HG02884 (cell line): ENCODE data around the gene LOXHD1.

ENCODE experiments used
- ATAC-seq: cut with Tn5 transposase; IDR thresholded peaks from one replicate; pipeline ENCODE4 v1.9.1; 2021; ENCODE audit warnings: mild to moderate bottlenecking, moderate library complexity; ENCODE audit not compliant: unreplicated experiment

The LOXHD1 gene

DNA sequence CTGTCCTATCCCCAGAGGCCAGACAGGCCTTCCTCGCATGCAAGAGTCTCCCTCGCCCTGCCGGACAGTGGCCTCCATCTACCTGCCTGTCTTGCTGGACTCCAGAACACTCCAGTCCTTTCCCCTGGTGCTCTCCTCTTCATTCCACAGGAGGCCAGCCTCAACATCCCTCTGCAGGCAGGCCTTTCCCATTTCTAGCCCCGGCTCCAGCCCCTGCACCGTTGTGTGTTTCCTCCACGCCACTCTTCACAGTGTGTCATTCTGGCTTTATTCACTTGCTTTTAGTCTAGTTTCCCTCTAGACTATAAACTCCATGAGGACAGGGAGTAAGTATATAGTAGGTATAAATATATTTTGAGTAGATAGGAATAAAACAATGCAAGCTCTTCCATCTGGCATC, 81.2 kb downstream of the LOXHD1 start:
- ATAC-seq, result no peak

DNA sequence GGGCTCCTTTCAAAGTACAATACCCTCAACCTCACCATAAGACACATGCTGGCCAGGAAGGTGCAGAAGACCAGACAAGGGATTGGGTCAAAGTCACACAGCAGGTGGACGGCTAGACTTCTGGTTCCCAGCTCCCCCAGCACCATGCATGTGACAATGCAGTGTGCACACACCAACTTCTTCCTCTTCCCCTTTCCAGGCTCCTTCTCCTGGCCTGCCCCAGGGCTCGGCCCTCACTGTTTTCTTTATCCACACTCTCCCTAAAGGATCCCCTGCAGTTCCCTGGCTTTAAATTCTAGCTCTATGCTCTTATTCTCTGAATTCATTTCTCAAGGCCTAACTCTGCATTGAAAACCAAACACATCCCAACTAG, 82.3 kb downstream of the LOXHD1 start:
- ATAC-seq, result no peak

DNA sequence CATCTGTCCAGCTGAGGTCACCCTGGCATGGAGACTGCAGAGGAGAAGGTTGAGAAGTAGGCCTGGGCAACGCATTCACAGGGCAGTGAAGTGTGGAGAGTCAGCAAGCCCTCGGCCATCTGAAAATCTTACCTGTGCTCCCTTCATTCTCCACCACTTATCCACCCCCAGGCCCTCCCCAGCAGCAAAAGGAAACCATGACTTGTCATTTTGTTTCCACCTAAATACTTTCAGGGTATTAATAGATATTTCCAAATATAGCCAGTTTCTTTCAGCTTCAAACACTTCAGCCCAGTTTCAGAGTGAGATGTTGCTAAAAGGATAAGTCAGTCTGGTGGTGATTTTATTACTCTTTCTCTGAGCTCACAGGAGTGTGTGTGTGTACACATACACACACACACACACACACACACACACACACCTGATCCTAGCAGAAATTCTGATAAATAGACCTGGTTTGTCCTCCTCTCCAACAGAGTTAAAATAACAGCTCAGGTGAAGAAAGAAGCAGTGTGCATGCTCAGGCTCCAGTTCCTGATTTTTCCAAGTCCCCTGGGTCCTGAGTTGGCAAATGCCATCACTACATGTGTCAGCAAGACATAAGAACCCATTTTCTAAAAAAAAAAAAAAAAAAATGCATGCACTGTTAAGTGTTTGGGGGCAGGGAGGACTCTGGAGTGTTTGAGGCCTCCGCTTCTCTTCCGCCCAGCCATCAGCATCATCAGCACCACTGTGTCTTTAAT, 82.8 kb downstream of the LOXHD1 start:
- ATAC-seq, result peak; percentile 85

DNA sequence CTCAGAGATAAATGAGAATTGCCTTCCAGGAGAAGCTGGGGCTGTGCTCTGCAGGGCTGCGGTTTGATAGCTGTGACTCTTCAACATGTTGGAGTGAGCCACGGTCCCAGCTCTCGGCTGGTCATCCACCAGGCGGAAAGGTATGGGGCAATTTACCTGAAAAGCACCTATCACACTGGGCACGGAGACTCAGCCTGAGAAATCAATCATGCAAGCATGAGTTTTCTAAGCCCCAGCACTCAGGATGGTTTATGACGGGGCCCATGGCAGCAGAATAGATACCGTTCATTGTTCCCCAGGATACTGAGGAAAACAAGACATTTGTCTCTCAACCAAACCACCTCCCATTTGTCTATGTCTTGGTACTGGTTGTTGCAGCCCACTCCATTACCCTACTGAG, 83.9 kb downstream of the LOXHD1 start:
- no peak for ATAC-seq

DNA sequence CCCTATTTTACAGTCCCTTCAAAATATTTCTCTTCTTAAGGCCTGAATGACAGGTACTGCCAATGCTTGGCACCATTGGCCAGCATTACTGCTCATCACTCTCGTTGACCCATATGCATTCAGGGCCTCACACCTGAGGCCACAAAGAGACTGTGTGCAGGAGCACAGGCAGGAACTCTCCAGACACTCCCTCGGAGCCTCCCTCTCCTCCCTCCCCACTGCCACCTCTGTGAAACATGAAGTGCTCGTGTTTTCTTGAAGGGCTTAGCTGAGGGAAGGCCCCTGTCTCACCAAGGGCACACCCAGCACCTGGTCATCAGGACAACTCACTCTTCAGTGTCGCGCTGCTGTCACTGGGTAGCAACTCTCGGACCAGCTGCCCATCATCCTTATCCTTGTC, 85.3 kb downstream of the LOXHD1 start:
- no peak for ATAC-seq

DNA sequence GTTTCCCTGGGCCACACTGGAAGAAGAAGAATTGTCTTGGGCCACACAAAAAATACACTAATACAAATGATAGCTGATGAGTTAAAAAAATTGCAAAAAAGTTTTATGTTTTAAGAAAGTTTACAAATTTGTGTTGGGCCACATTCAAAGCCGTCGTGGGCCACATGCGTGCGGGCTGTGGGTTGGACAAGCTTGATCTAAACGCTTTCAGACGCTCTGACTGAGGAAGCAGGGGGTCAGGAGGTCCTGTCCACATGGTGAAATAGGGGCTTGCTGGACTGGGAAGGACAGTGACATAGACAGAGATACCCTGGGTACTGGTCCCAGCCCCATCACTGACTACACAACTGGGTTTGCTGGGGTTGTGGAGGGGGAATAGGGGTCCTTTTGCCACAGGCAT, 86.4 kb downstream of the LOXHD1 start:
- ATAC-seq, result no peak

DNA sequence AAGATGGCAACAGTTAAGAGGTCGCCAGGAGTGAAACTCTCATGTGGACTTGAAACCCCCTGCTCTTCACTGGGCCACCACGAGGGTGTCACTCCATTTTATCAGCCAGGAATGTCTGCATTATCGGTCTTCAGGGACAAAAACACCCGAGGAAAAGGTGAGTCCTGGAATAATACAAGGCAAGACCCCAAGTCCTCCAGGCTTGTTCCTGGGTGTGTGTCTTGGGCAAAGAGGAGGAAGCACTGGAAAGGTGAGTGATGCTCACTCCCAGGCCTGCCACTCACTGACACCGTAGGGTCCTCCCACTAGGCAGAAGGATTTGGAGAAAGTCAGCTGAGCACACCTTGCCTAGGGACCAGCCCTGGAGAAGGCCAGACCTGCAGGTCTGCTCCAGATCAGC, 86.9 kb downstream of the LOXHD1 start:
- no peak for ATAC-seq

DNA sequence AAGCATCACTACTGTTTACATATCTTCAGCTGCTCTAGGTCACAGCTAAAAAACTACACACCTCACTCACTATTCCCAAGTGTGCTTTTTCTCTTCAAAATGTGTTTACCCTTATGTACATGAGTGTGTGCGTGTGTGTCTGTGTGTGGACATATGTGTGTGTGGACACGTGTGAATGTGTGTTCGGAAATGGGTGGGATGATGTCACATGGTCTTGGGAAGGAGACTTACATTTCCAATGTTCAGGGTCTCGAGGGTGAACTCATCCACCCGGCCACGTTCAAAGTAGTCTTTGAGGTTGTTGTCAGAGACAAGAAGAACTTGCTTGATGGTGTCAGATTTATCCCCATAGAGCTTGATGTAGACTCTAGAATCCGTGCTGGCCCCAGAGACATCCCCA, 87.8 kb downstream of the LOXHD1 start:
- no peak for ATAC-seq

DNA sequence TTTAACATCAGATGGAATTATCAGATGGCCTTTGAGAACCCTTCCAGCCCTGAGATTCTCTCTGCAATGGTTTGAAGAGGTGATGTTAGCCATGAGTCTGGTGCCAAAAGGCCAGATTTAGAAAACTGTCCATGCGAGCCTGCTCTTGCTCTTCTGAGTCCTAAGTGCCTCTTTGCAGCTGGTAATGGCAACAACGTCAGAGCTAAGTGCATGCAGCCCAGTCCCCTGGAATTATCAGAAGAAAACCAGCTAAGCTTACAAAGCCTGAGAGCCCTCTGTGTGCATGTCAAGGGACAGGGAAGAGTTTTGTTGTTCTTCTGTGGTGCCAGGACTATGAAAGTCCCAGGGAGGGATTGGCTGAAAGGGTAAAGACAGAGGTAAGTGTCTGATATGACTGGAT, 89.8 kb downstream of the LOXHD1 start:
- ATAC-seq, result no peak

DNA sequence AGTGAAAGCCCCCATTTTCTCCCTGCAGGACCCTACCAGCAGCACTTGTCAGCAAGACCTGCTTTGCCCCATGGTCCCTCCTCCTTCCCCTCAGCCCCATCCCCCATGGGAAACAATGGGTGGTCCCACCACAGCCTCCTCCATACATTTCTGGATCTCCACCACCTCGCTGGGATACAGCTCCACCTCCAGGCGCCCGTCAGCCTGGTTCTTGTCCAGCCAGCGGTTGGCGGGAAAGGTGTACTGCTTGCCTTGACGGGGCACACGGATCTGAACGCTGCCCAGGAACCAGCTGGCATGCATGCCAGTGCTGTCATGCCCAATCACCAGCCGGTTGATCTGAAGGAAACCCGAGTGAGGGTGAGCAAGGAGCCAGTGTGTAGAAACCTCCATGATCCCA, 90.9 kb downstream of the LOXHD1 start:
- ATAC-seq, result no peak

DNA sequence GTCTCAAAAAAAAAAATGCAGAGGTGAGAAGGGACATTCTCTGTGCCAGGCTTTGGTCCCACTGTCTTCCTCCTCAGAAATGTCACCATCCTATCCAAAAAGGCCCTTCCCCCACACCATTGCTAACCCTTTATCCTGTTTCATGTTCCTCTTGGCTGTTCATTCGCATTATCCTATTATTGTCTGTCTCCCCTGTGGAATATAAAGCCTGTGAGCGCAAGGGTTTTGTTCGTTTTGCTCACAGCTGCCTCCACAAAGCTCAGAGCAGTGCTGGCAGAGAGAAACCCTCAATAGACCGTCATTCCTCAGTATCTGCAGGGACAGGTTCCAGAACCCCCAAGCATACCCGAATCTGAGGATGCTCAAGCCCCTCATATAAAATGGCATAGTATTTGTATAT, 91.8 kb downstream of the LOXHD1 start:
- no peak for ATAC-seq

DNA sequence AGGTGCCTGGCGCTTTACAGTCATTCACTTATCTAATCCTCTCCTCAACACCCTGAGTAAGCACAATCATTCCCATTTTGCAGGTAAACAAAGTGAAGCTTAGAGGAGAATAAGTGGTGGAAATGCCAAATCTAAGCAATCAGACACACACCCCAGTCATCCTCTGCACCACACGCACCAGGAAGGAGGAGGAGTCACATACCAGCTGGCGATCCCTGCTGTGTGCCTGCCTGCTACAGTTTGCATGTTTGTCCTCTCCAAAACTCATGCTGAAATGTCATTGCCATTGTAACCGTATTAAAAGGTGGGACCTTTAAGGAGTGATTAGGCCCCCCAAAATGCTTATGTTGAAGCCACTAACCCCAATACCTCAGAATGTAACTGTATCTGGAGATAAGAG, 93.7 kb downstream of the LOXHD1 start:
- no peak for ATAC-seq

DNA sequence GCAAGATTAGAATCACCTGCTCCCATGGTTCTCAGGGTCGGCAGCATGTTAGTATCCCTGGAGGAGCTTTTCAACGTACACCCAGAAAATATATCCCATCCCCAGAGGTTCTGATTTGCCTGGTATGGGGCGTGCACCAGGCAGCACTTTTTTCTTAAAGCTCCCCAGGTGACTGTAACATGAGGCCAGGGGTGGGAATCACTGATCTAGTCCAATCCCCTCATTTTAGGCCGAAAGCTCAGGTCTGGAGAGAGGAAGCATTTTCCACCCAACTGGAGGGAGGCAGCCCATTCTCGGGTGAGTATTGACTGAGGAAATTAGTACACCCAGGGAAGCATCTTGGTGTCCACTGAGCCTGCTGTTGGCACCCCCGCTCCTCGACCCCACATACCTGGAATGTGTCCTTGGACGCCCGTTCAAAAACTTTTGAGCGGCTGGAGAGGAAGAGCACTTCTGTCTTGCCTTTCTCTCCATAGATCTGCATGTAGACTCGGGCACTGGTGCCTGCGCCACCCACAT, 94.3 kb downstream of the LOXHD1 start:
- no peak for ATAC-seq

DNA sequence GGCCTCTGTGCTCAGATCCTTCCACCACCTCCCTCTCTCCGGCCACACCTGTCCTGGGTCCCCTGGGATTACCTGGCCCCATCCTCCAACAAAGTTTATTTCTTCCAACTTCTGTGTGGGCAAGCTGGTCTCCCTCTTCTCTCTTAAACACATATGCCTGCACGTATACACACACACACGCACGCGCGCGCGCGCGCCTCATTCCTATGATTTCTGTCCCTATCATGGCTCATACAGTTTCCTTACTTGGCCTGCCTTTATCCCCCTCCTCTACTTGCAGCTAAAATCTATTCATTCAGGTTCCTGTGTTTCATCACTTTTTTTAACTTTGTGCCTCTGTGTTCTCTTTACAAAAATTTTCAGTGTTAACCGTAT, 96.4 kb downstream of the LOXHD1 start:
- ATAC-seq, result no peak

DNA sequence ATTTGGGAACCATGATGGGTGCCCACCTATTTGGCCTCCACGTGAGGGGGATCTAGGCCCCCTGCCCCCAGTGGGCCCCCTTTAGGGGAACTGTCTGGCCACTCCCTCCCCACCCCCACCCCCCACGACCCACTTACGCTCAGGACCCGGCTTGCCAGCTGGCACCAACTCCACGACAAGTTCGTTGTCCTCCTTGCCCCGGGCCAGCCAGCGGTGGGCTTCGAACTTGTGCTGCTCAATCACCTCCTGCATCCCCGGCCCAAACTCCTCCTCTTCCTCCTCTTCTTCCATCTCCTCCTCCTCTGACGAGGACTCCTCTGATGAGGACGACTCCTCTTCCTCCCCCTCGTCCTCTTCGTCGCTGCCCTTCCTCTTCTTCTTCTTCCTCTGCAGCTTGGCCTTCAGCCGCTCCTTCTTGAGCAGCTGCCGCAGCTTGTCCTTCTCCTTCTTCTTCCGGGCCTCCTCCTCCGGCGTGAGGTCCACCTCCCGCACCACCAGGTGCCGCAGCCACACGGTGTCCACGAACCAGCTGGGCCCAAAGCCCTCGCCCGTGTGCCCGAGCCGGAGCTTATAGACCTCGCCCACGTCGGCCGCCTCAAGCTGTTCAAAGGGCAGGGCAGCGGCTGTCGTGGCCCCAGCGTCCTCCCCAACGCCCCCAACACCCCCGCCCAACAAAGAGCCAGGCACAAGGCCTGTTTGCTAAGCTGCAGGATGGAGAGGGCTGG, 96.9 kb downstream of the LOXHD1 start:
- ATAC-seq, result no peak

DNA sequence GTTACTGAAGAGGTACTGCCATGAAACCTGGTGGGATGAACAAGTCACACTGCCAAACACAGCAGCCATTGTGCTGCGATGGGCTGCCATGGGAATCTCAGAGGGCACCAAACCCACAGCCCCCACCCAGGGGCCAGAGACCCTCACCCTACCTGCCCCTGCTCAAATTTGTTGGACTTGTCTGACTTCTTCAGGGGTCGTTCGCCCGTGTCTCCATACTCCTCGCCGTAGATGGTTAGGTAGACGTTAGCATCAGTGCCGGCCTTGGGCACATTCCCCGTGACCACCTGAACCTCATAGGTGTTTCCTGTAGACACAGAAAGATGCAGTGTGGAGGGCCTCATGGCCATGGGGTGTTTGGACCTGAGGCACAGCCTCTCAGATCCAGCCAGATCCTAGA, 97.7 kb downstream of the LOXHD1 start:
- ATAC-seq, result no peak

DNA sequence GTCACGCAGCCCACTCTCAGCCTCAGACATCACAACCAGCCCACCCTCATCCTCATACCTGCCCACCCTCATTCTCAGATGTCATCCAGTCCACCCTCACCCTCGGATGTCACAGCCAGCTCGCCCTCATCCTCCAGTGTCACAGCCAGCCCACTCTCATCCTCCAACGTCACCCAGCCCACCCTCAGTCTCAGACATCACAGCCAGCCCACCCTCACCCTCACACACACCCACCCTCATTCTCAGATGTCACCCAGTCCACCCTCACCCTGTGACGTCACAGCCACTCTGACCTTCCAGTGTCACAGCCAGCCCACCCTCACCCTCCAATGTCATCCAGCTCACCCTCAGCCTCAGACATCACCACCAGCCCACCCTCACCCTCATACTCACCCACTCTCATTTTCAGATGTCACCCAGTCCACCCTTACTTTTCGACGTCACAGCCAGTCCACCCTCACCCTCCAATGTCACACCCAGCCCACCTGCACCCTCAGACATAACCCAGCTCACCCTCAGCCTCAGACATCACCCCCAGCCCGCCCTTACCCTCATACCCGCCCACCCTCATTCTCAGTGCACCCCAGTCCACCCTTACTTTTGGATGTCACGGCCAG, 100.3 kb downstream of the LOXHD1 start:
- no peak for ATAC-seq

DNA sequence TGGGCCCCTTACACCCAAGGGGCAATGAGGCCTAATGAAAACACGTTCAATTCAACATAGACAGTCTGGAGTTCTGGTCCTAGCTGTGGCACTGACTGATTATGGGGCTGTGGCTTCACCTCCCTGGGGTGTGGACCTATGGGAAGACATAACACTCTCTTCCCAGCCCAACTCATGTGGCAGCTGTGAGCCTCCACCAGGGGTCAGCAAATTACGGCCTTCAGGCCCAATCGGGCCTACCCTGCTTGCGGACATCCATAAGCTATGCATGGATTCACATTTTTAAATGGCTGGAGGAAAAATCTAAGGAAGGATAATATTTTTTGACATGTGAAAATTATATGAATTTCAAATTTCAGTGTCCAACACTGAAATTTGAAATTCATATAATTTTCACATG, 101.3 kb downstream of the LOXHD1 start:
- ATAC-seq, result no peak

DNA sequence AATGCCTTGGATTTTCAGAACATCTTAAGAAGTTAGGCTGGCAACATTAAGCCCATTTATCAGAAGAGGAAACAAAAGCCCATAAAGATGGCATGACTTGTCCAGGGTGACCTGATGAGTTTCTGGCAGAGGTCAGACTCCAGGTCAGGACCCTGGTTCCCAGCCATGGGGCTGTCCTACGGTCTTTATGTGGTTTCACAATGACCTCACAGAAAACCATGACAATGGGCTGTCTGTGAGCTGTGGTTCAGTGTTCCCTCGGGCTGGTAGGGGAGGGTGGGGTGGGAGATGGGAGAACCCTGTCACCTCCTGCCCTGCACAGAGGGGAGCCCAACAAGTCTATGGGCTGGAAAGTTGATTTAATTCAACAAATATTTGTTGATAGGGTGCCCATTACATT, 101.8 kb downstream of the LOXHD1 start:
- no peak for ATAC-seq

DNA sequence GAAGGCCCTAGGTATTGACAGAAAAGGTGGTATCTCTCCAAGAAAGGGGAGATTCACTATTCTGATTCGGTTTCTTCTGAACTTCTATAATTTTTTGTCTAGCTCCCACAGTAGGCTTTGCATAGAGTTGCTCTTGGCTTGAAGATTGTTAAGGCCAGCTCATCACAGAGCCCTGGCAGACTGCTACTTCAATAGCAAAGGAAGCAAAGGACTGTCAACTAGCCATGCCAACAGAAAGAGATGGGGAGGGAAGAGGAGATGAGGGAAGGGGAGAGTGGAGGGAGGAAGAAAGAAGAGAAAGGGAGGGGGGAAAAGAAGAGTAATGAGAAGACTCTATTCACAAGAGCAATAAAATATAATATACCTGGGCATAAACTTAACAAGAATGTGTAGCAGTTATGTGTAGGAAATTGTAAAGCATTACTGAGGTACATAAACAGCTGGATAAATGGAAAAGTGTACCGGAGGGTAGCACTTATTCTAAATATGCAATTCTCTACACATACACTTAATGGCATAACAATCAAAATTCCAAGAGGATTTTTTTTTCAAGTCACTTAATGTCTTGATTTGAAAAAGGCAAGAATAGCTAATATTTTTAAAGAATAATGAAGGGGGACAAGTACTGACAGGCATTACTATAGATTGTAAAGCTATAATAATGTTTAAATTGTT, 102.5 kb downstream of the LOXHD1 start:
- no peak for ATAC-seq

DNA sequence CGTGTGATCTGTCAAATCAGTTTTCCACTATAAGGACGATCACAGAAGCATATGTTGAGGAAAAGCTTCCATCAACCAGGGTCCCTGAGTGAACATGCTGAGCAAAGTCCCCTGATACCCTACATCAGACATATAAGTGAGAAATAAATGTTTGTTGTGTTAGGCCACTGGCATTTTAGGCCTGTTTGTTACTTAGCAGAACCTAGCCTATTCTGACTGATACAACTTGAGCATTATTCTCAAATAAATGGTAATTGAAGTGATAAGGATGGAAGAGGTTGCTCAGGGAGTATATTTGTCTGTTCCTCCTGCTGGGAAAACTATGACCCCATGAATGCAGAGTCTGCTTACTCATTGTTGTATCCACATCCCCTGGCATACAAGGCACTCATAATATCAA, 106.4 kb downstream of the LOXHD1 start:
- ATAC-seq, result no peak

DNA sequence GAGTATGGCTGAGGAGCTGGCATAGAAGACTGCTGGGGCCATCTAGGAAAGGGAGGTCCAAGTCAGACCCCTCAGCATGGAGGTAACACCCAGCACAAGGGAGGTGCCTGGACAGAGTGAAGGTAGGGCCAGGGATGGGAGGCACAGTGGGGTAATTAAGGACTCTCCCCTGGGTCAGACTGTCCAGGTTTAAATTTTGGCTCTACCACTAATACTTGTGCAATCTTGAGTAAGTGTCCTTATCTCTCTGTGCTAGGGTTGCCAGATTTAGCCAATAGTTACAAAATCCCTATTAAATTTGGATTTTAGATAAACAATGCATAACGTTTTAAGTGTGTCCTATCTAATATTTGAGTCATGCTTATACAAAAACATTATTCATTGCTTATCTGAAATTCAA, 109.5 kb downstream of the LOXHD1 start:
- ATAC-seq, result no peak
